NB4 (cell line): ENCODE data around the gene CACNA2D2.

Experiments used
- DNase-seq: peaks from one replicate; pipeline ENCODE4 v3.0.0; 2010; ENCODE audit warnings: low read depth
- H3K4me3 ChIP-seq: one replicate; pipeline ENCODE4 v1.5.1; 2011; ENCODE audit warnings: mild to moderate bottlenecking, low read depth, low read length, moderate library complexity
- MAX ChIP-seq: IDR thresholded peaks from 2 replicates; pipeline ENCODE4 v1.6.1; 2011; ENCODE audit warnings: low read depth, low read length
- MYC ChIP-seq: IDR thresholded peaks from 2 replicates; pipeline ENCODE4 v1.6.1; 2011; ENCODE audit warnings: low read depth, low read length
- POLR2A ChIP-seq: IDR thresholded peaks from 2 replicates; pipeline ENCODE4 v1.6.1; 2011; ENCODE audit warnings: mild to moderate bottlenecking; ENCODE audit not compliant: insufficient read length; ENCODE audit errors: extremely low read depth
- TF ChIP-seq, protein P1 (sequence below): IDR thresholded peaks from one replicate; pipeline ENCODE4 v1.5.1; 2012; ENCODE audit warnings: low read depth, low read length

The CACNA2D2 gene

GRCh38 chr3:50453907-50454306 is 49.5 kb downstream of the CACNA2D2 start:
- no peak overlapping the region for H3K4me3 ChIP-seq
- peak; percentile 13 for DNase-seq
- TF ChIP-seq MYC (no peak), POLR2A (no peak), MAX (no peak)
- TF ChIP-seq, protein P1, sequence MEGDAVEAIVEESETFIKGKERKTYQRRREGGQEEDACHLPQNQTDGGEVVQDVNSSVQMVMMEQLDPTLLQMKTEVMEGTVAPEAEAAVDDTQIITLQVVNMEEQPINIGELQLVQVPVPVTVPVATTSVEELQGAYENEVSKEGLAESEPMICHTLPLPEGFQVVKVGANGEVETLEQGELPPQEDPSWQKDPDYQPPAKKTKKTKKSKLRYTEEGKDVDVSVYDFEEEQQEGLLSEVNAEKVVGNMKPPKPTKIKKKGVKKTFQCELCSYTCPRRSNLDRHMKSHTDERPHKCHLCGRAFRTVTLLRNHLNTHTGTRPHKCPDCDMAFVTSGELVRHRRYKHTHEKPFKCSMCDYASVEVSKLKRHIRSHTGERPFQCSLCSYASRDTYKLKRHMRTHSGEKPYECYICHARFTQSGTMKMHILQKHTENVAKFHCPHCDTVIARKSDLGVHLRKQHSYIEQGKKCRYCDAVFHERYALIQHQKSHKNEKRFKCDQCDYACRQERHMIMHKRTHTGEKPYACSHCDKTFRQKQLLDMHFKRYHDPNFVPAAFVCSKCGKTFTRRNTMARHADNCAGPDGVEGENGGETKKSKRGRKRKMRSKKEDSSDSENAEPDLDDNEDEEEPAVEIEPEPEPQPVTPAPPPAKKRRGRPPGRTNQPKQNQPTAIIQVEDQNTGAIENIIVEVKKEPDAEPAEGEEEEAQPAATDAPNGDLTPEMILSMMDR, result no peak

- TF ChIP-seq POLR2A (no peak), MAX (no peak), MYC (no peak)
- TF ChIP-seq, protein P1, result no peak
- no peak for DNase-seq
These were observed 53.1 kb downstream of the CACNA2D2 start for GRCh38 chr3:50450209-50450921.

GRCh38 chr3:50448752-50449539 is 54.5 kb downstream of the CACNA2D2 start:
- TF ChIP-seq MYC (no peak), POLR2A (no peak), MAX (no peak)
- TF ChIP-seq, protein P1, result no peak
- DNase-seq, result no peak
- H3K4me3 ChIP-seq, result no peak overlapping the region

More at GRCh38 chr3:50450209-50450921, 53.1 kb downstream of the CACNA2D2 start:
- H3K4me3 ChIP-seq, result no peak overlapping the region

DNA sequence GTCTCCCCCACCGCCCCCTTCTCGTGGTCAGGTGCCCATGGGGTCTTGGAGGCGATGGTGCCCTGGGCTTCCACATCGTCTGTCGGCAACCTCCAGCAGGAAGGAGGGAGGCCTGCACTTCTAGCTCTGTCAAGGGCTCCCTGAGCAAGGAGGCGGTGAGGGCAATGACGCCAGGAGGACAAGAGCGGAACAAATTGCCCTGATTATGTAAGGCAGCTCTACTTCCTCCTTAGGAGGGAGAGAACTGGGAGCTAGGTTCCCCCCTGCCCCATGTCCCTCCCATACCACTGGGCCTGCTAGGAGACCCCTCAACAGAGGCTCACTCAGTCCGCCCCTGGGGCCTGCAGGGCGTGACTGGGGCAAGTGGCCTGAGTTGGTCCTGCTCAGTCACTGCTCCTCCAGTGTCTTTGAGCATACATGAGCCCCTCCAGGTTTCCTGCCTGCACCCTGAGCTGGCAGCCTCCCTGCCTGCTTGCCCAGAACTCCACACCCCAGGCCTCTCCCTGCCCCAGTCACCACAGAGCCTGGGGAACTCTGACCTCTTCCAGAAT is 56.1 kb downstream of the CACNA2D2 start:
- peak; percentile 78 for DNase-seq
- TF ChIP-seq MYC (no peak), MAX (no peak), POLR2A (no peak)
- TF ChIP-seq, protein P1, result no peak
- H3K4me3 ChIP-seq, result no peak overlapping the region

- H3K4me3 ChIP-seq, result no peak overlapping the region
- no peak for DNase-seq
- TF ChIP-seq MYC, result no peak
- TF ChIP-seq, protein P1, result no peak
- no peak for TF ChIP-seq MAX
- no peak for TF ChIP-seq POLR2A
These were observed 57.5 kb downstream of the CACNA2D2 start for GRCh38 chr3:50445919-50446318.
